KMS-11 (cell line): Measurements from ENCODE around the gene GAA.

Experiments used
- H2AFZ ChIP-seq: fragments of 200-600 bp; sonication (generic); 2 replicates; pipeline ENCODE4 v1.6.1; 2016; ENCODE audit warnings: antibody characterized with exemption, mixed run types, low read depth
- H3K27ac ChIP-seq: fragments of 200-600 bp; sonication (generic); 2 replicates; pipeline ENCODE4 v1.6.1; 2016; ENCODE audit warnings: mild to moderate bottlenecking, mixed run types
- H3K27me3 ChIP-seq: fragments of 200-600 bp; sonication (generic); 2 replicates; pipeline ENCODE4 v1.6.1; 2017; ENCODE audit warnings: mild to moderate bottlenecking, low read depth, mixed run types, moderate library complexity; ENCODE audit not compliant: insufficient read depth
- H3K36me3 ChIP-seq: fragments of 200-600 bp; sonication (generic); 2 replicates; pipeline ENCODE4 v1.6.1; 2017; ENCODE audit warnings: mild to moderate bottlenecking, mixed run types; ENCODE audit not compliant: insufficient read depth
- H3K4me1 ChIP-seq: fragments of 200-600 bp; sonication (generic); 2 replicates; pipeline ENCODE4 v1.6.1; 2016; ENCODE audit warnings: mild to moderate bottlenecking, low read depth, mixed run types; ENCODE audit not compliant: poor library complexity, severe bottlenecking
- H3K4me2 ChIP-seq: fragments of 200-600 bp; sonication (generic); 2 replicates; pipeline ENCODE4 v1.7.0; 2016; ENCODE audit warnings: mild to moderate bottlenecking, mixed run types
- H3K4me3 ChIP-seq: fragments of 200-600 bp; sonication (generic); IDR thresholded peaks from 2 replicates; pipeline ENCODE4 v1.6.1; 2017; ENCODE audit warnings: low read depth, low read length, mixed read lengths; ENCODE audit not compliant: insufficient read depth
- H3K79me2 ChIP-seq: fragments of 200-600 bp; sonication (generic); 2 replicates; pipeline ENCODE4 v1.6.1; 2016; ENCODE audit warnings: low read depth, mixed run types; ENCODE audit not compliant: insufficient read depth
- H3K9ac ChIP-seq: fragments of 200-600 bp; sonication (generic); 2 replicates; pipeline ENCODE4 v1.6.1; 2016; ENCODE audit warnings: mild to moderate bottlenecking, mixed run types
- H4K20me1 ChIP-seq: fragments of 200-600 bp; sonication (generic); 2 replicates; pipeline ENCODE4 v1.6.1; 2016; ENCODE audit warnings: mild to moderate bottlenecking, mixed run types; ENCODE audit not compliant: insufficient read depth
- TF ChIP-seq, protein P1 (sequence below): fragments of 200-600 bp; sonication (generic); conservative IDR thresholded peaks from 2 replicates; pipeline ENCODE4 v1.6.1; 2017; ENCODE audit warnings: low read depth, mild to moderate bottlenecking, antibody characterized with exemption, low read length, moderate library complexity, mixed read lengths

GAA gene

DNA sequence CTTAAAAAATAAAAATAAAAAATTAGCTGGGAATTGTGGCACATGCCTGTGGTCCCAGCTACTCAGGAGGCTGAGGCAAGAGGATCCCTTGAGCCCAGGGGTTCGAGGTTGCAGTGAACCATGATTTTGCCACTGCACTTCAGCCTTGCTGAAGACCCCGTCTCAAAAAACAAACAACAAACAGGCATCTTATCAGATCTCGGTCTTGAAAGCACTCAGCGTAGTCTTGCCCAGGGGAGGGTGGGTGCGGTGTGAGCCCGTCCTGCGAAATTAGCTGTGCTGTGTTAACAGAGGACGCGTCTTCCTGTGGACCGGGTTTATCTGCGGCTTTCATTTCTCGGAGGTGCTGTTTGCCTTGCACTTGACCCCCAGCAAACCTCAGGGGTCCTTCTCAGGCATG lies 5.4 kb downstream of the GAA start:
- no peaks in the 10 kb centered on the region for H3K27me3 ChIP-seq
- no peaks in the 10 kb centered on the region for H4K20me1 ChIP-seq
- H3K4me3 ChIP-seq = no peak overlapping the region
- TF ChIP-seq, protein P1, sequence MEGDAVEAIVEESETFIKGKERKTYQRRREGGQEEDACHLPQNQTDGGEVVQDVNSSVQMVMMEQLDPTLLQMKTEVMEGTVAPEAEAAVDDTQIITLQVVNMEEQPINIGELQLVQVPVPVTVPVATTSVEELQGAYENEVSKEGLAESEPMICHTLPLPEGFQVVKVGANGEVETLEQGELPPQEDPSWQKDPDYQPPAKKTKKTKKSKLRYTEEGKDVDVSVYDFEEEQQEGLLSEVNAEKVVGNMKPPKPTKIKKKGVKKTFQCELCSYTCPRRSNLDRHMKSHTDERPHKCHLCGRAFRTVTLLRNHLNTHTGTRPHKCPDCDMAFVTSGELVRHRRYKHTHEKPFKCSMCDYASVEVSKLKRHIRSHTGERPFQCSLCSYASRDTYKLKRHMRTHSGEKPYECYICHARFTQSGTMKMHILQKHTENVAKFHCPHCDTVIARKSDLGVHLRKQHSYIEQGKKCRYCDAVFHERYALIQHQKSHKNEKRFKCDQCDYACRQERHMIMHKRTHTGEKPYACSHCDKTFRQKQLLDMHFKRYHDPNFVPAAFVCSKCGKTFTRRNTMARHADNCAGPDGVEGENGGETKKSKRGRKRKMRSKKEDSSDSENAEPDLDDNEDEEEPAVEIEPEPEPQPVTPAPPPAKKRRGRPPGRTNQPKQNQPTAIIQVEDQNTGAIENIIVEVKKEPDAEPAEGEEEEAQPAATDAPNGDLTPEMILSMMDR = no peak
- no peaks in the 10 kb centered on the region for H3K79me2 ChIP-seq
- no peak overlapping the region for H2AFZ ChIP-seq
- H3K27ac ChIP-seq = no peak overlapping the region
- H3K9ac ChIP-seq = no peak overlapping the region
- H3K36me3 ChIP-seq = no peaks in the 10 kb centered on the region
- H3K4me2 ChIP-seq = no peak overlapping the region
- peaks cover 9% of the 10 kb centered on the region for H3K4me1 ChIP-seq

DNA sequence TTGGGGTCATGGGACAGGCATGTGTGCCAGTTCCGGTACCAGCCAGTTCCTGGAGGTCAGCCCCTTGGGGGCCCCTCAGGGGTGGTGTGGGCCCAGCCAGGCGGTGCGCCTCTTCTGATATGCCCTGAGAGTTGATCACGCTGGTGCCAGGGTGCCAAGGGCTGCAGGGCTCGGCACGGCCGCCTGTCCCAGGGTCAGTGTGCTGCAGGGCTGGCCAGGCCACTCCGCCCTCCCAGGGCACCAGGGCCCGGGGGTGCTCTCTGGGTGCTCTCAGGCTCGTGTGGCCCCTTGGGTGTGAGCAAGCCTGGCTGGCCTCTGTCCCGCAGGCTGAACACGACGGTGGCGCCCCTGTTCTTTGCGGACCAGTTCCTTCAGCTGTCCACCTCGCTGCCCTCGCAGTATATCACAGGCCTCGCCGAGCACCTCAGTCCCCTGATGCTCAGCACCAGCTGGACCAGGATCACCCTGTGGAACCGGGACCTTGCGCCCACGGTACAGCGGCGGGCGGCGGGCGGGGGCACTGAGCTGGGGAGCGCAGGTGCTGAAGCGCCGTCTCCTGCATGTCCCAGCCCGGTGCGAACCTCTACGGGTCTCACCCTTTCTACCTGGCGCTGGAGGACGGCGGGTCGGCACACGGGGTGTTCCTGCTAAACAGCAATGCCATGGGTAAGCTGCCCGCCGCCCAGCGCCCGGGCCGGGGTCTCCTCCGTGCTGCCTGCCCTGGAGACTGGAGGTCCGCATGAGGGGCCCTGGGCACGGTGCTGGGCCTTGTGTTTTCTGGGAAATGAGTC lies 6.0 kb downstream of the GAA start:
- TF ChIP-seq, protein P1 = no peak
- Histone ChIP-seq H3K4me3 (no peak overlapping the region), H3K27me3 (no peaks in the 10 kb centered on the region), H3K4me1 (peaks cover 3% of the 10 kb centered on the region), H3K79me2 (no peaks in the 10 kb centered on the region), H4K20me1 (no peaks in the 10 kb centered on the region), H3K36me3 (no peaks in the 10 kb centered on the region), H3K27ac (no peak overlapping the region), H3K9ac (no peak overlapping the region), H3K4me2 (no peak overlapping the region), H2AFZ (no peak overlapping the region)

DNA sequence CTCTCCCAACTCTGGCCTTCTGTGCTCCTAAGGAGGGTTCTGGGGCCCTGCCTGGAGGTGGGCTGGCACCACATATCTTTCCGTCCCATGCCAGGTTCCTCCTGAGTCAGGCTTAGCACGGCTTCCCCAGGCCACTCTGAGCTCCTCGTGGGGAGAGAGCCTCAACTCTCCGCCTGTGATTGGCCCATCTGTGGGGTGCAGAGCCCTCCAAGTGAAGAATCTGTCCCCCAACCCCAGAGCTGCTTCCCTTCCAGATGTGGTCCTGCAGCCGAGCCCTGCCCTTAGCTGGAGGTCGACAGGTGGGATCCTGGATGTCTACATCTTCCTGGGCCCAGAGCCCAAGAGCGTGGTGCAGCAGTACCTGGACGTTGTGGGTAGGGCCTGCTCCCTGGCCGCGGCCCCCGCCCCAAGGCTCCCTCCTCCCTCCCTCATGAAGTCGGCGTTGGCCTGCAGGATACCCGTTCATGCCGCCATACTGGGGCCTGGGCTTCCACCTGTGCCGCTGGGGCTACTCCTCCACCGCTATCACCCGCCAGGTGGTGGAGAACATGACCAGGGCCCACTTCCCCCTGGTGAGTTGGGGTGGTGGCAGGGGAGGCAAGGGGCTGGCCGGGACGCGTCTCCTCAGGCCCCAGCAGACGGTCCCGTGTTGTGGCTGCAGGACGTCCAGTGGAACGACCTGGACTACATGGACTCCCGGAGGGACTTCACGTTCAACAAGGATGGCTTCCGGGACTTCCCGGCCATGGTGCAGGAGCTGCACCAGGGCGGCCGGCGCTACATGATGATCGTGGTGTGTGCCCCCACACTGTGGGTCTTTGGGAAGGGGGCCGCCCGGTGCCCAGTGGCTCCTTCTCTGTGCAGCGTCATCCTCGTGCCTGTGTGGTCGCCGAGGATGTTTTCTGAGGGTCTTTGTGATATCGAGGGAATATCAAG lies 6.9 kb downstream of the GAA start:
- Histone ChIP-seq H3K9ac (no peak overlapping the region), H2AFZ (no peak overlapping the region), H3K4me3 (no peak overlapping the region), H3K27me3 (no peaks in the 10 kb centered on the region), H3K4me1 (no peaks in the 10 kb centered on the region), H3K36me3 (no peaks in the 10 kb centered on the region), H3K27ac (no peak overlapping the region), H4K20me1 (no peaks in the 10 kb centered on the region), H3K79me2 (no peaks in the 10 kb centered on the region), H3K4me2 (no peak overlapping the region)
- TF ChIP-seq, protein P1 = no peak

DNA sequence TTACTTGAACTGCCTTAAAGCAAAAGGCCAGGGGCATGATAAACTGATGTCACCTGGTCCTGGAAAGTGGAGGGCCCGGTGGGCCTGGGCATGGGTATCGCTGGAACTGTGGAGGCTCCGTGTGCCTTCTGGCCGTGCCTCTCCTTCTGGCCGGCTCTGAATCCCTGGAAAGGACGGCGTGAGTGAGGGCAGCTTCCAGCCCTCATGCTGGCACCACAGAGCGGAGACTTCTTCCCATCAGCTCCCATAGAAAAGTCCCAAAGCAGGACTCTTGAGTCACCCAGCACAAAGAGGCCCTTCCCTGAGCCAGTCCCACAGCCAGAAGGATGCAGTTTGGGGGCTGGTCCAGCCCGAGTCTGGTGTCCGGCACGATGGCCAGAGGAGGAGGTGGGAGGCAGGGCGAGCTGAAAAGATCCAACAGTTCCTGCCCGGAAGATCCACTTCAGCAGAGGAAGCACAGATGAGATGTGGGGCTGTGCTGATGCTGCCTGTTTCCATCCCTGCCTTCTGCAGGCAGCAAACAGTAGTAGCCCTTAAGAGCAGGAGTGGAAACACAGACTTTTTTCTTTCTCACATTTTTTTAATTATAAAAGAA lies 7.8 kb downstream of the GAA start:
- Histone ChIP-seq H3K27me3 (no peaks in the 10 kb centered on the region), H3K27ac (no peak overlapping the region), H3K79me2 (no peaks in the 10 kb centered on the region), H3K36me3 (no peaks in the 10 kb centered on the region), H3K4me1 (no peaks in the 10 kb centered on the region), H3K9ac (no peak overlapping the region), H3K4me3 (no peak overlapping the region), H2AFZ (no peak overlapping the region), H4K20me1 (no peaks in the 10 kb centered on the region), H3K4me2 (no peak overlapping the region)
- TF ChIP-seq, protein P1 = no peak
